HG02970 (cell line): ENCODE measurements around the gene LIMCH1.
"Not testable (repeated sequence)": the region's sequence is repeated elsewhere in the genome, so short reads cannot be mapped to it uniquely, and the experiment has no call there.

ENCODE experiments used
- ATAC-seq: cut with Tn5 transposase; IDR thresholded peaks from one replicate; pipeline ENCODE4 v1.9.1; 2021; ENCODE audit warnings: mild to moderate bottlenecking, moderate library complexity, moderate number of reproducible peaks; ENCODE audit not compliant: unreplicated experiment, low FRiP score

Gene LIMCH1

DNA sequence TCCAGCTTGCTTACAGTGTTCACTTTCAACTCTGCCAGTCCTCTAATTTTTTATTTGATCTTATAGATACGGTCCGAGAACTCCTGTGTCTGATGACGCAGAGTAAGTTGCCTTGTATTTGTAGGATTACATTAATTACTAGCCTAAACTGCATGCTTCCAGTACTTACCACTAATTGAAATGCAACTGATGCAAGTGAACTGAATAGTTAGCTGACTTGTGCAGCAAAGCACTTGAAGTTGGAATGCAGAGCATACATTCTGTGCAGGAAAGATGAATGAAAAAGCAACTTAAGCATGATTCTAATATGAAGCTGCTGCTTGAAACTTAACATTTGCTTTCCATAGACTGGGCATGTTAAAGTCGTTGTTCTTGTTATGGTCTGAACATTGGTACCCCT, 100.9 kb downstream of the LIMCH1 start:
- no peak for ATAC-seq

DNA sequence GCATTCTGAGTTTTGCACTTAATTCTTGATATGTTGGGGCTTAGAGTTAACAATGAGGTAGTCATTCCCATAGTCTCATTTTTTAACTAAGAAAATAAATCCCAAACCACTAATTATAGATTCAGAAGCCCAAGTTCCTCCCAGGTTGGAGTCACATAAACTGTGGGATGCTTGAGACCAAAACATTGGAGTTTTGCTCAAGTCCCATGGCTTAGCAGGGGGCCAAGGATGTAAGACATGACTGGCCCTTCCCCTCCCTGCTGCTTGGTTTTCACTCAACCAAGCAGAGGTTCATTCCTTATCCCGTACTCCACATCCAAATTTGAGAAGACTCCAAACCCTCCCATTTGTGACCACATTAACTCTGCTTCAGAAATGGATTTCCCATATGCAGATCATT, 101.3 kb downstream of the LIMCH1 start:
- ATAC-seq = no peak

DNA sequence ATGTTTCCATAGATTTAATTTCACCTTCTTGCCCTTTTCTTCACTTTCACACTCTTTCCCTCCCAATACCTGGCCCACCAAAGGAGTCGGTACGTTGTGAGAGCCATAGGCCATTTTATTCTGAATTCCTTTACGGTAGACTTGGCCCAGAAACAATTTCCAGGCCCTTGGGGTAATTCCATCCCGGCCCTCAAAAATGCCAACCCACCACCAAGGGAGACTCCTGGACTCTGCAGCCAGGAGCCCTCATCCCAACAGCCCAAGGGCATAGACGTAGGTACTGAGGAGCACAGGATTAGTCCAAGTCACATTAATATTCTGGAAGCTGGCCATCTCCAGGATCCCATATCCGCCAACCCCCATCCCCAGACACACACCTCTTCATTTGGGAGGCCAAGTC, 102.9 kb downstream of the LIMCH1 start:
- no peak for ATAC-seq

DNA sequence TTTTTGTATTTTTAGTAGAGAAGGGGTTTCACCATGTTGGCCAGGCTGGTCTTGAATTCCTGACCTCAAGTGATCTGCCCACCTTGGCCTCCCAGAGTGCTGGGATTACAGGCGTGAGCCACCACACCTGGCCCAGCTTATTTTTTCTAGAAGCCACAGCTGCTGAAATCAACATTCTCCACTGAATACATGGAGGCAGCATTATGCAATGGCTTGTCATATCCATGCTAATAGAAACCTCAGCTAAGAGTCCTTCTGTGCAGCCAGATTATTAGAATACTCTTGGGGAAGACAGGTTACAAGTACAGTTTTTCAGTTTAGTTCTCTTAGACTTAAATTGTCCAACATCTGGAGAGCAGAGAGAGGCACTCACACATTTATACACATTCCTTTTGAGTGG, 104.8 kb downstream of the LIMCH1 start:
- not testable (repeated sequence) for ATAC-seq

DNA sequence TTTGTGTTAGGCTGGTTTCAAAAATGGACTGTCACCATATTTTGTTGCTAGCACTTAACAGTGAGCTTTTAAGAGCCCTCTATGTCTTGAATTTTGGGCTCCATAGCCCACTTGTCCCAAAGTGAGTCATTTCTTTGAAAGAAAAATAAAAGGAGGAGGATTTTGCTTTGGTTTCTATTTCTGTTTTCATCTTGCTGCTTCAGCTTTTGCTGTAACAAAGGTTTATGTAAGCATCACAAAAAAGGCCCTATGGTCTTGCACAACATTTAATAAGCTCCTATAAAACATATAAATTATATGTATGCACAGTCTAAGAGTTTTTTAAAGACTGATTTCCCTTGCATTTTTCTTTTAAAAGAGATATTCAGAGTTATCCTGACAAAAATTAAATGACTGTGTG, 105.4 kb downstream of the LIMCH1 start:
- ATAC-seq = no peak

DNA sequence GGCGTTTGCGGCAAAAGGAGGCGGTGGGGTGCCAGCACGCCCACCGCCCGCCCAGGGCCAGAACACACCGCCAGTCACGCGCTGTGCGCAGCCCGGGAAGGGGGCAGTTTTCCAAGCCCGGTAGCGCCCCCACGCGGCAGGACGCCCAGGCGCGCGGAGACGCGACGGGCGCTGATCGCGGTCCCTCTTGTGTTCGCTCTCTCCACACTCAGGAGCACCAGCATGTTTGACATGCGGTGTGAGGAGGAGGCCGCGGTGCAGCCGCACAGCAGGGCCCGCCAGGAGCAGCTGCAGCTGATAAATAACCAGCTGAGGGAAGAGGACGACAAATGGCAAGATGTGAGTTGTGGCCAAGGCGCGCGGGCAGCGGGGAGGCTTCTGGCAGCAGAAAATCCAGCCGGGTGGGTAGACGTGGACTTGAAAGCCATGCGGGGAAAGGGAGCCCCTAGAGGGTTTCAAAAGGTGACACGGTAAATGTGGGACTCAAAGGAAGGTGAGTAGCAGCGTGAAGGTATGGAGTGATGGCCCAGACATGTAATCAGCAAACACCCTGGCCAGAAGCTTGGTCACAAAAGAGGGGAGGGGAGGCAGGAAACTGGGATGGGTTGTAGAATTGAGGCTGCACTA, 106.4 kb downstream of the LIMCH1 start:
- ATAC-seq = no peak

DNA sequence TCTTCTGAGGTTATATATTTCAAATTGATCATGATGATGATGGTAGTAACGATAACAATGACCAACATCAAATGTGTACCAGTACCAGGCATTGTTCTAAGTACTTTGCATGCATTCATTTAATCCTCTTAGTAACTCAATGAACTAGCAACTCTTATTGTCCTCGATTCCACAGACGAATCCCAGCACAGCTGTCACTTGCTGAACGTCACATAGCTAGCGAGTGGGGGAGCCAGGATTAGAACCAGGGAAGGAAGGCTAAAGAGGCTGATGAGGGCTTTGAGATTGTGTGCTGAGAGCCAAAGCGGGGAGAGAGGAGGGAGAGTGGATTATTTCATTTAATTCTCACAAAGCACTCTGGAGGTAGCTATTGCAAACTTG, 106.9 kb downstream of the LIMCH1 start:
- ATAC-seq = no peak

DNA sequence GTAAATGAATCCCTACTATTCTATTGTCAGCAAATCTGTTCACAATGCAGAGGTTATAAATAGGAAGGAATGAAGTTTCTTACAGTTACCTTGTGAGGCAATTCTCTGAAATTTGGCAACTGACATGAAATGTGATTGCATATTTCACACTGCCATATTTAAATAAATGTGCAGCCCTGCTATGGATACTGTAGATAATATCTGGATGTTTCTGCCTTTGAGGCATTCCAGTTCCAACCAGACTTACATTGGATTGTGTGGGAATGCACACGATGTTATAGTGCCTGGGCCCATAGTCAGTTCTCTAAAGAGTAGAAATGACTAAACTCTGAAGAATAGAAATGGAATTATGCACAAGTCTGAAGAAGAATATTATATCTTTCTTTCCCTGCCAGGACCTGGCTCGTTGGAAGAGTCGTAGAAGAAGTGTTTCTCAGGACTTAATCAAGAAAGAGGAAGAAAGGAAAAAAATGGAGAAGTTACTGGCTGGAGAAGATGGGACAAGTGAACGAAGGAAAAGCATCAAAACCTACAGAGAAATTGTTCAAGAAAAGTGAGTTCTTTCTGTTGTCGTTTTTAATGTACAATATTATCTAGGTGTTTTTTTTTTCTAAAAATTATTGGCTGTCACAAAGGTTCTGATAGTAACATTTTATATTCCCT, 107.9 kb downstream of the LIMCH1 start:
- ATAC-seq = no peak

DNA sequence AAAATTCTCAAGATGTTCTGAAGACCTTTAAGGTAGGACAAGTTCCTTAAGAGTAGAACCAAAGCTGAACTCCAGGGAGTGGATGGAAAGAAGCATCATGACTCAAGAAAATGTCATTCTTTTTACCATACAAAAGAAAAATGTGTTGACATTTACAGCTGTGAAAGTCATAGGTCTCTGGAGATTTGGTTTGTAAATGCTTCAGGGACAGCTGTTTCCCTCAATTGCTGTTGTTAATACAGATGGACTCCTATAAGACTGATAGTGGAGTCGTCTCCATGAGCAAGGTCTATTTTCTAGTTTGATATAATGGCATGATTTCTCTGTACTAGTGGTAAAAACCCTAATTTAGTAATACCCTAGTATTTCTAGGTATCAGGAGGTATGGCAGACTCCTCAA, 108.9 kb downstream of the LIMCH1 start:
- no peak for ATAC-seq

DNA sequence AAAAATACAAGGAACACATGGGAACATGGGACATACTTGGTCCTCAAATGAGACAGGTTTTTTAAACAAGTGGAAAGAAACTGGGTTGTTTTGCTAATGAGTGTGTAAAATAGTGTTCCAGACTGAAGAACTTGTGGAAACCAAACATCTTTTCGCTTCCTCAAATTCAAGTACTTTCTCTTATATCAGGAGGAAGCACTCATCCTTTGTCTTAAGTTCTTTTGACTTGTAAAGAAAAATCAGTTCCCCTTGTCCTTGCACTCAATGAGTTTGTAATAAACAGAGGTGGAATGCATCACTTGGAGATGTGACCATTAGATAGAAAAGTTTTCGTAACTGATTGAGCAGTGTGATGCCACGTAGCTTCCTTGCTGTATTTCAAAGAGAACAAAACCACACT, 109.4 kb downstream of the LIMCH1 start:
- no peak for ATAC-seq

DNA sequence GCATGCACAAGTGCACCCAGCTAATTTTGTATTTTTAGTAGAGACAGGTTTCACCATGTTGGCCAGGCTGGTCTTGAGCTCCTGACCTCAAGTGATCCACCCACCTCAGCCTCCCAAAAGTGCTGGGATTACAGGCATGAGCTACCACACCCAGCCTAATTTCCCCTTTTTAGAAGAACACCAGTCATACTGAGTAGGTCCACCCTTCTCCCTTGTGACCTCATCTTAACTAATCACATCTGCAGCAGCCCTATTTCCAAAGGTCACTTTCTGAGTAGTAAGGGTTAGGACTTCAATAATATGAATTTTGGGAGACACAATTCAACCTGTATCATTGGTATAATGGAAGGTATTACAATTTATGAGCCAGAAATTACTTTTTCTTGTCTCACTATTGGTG, 113.2 kb downstream of the LIMCH1 start:
- not testable (repeated sequence) for ATAC-seq

DNA sequence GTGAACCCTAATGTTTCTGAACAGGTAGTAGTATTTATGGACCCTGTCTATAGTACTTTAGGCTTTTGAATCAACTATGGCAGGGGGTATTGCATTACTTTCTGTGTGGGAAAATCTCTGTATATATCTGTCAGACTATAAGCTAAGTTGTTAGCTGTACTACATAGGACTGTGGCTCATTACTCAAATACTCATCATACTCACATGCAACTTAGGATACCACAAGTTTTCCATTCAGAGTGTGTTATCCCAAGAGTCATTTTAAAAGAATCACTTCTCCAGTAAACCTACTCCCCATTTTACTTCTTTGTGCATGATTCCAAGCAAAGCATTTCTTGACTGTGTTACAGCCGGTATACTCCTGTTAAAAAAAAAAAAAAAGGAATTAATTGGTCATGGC, 115.0 kb downstream of the LIMCH1 start:
- ATAC-seq = no peak

DNA sequence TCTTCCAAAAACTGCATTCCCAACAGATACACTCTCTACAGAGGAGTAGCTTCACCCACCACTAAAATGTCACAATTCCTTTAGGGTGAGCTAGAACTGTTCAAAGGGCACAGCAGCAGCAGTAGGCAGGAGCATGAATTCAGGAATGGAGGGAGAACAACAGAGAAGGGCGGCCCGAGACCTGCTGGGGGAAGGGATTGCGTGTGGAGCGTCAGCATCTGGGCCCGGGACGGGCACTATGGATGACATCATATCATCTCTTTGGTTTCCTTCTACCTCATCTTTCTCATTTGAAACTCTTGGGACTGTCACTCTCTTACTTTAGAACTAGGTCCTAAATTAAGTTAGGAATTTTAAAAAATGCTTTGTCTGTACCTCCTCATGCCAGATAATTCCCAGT, 115.6 kb downstream of the LIMCH1 start:
- ATAC-seq = no peak

DNA sequence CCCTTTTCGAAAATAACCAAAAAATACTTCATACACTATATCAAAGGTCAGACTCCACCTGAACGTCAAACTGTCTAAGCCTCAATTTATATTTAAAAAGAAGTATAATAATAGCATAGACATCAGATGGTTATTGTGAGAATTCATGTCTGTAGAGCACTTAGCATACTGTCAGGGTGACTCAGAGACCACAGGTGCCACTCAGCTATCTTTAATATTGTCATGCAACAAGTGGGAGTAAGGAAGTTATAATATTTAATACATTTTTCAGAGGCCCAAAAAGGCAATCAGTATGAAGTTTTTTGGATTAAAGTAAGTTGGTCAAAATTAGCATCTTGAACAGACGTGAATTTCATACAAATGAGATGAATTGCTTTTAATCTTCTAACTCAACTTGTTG, 117.2 kb downstream of the LIMCH1 start:
- ATAC-seq = no peak

DNA sequence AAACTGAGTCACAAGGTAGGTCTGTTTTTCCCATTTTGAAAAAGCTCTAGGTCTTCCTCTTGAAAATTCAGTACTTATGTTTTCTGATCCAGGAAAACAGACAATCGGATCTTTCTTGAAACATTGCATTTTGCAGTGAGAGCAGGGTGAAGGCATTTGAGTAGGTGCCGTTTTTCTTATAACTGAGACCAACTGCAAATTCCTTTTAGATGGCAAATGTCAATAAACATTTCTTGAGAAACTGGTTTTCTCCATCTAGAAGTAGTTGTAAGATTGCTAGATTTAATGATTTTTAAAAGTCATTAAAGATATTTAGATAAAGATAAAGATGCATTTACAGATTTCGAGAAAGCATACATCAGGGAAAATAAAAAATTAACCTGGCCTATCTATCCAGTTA, 118.1 kb downstream of the LIMCH1 start:
- no peak for ATAC-seq

DNA sequence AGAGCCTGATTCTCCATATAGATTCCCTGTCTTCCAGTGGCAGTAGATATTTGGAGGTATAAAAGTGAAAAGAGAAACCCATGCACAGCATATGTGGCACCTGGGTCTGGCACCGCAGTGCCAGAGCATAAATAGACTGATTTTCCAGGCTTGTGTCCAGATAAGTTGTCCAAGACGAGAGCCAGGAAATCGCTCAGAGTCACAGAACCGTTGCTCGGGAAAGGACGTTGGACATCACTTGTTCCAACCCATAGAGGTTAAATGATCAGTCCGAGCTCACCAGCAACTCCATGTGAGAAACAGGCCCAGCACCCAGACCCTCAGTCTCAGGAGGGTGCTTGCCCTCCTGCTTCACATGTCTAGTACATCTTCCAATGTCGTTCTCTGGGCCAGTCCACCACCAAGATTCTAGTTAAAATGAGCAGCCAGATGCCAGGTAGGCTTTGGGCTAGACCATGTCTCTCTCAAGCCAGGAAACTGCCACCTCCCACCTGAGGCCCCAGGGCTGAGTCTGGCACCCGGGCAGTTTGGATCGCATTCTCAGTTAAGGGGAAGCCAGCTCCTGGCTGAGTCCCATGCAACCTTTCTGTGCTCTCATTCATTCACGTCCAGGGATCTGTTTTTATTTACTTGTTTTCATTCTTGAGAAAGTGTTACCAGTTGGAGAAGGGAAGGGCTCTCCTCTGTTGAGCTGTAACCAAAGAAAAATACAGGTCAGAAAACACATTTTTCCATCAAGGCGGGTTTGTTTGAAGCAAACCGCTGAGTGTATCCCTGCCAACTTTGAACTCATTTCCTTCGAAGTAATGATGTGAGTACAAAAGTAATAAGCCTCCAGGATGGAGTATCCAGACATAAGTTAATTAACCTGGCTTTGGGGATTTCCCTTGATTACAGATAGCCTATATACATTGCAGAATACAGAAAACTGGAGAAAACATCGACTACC, 118.9 kb downstream of the LIMCH1 start:
- ATAC-seq = no peak

DNA sequence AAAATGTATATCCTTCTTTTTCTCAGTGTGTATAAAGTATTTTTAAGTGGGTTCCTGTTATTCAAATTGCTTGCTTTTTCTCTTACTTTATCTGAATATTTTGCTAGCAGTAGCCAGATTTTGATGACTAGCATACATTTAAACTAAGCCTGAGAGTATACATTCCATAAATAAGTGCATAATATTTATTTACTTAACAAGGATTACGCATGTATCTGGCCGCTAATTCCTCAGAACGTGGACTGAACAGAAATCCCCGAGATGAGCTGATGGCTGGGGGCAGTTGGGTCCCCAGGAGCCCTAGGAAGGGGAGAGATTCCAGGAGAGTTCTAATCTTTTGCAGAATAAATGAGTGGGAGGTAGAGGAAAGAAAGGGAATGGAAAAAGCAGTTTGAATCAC, 119.6 kb downstream of the LIMCH1 start:
- ATAC-seq = no peak

DNA sequence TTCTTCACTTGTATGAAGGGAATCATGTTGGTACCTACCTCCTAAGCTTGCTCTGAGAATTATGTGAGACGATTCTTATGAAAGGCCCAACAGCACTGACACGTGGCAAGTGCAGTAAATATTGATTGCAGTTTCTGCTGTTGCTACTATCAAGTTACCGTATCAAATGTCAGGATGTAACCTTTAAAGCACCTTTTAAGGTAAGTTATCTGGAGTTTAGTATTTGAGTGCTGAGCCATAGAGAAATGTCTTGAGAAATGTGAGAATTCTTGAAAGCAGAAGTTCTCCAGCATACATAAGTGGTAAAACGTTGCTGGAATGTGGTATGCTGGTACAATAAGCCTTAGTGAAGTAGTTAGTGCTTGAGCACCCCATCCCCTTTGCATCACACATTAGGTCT, 120.2 kb downstream of the LIMCH1 start:
- no peak for ATAC-seq

DNA sequence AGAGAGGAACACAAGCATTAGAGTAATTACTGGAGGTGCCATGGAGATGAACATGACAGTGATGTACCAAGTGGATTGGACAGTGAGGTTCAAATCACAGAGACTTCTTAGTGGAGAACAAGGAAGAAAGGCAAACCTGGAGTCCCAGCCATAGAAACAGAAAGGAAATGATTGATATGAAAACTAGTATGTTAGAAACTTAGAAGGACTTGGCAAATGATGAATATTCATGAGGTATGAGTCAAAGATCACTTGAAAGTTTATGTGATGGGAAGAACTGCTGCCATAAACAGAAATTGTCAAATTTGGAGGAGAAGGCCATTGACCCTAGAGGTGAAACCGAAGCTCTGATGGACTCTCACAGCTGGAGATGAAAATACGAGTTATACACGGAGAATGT, 122.4 kb downstream of the LIMCH1 start:
- no peak for ATAC-seq

DNA sequence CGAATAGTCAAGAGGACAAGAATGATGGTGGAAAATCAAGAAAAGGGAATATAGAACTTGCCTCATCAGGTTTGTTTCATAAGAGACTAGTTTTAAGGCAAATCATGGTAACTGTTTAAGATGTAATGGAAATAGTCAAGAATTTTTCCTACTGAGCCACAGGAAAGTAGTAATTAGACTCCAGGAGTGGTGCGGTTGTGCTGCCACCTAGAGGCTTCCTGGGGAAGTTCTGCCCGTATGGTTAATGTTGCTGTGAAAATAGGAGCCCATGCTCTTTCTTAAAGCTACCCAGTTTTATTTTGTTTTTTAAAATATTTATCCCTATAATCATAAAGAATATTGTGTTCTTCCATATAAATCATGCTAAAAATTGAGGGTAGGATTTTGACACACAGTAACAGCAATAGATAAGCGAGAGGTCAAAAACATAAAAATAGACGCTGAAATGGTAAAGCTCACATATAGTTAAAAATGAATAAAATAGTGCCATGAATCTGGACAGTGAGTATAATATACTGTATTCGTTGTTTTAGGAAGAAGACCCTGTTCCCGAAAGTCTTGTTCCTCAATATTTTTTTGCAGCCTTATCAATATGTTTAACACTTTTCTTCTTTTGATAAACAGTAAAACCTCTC, 123.6 kb downstream of the LIMCH1 start:
- ATAC-seq = peak; percentile 60

DNA sequence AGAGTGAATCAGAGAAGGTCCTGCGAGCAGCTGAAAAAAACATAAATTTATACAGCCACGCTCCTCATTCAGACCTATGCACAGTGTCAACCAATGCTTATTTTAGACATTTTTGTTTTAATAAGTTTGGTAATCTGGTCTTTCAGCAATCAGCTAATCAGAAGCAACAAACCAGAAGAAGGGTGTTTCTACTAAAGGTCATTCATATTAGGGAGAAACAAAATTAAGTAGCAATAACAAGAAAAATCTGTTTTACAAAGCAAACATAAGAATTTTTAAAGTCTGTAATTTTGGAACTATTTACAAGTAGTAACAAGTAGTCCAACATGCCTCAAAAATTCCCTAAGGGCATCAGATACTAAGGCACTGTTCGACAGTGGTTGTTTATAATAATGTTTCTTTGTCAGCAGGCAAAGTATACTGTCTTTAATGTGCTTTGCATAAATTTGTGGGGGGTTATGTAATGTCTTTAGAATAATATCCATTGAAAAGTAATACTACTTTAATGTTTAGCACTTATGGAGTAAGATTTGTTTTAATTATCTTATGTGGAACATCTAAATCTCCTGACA, 127.8 kb downstream of the LIMCH1 start:
- ATAC-seq = no peak
